ENCODE data around the gene GRWD1.
A peak's percentile ranks its signal among the peaks of the same experiment; 100 is the strongest.
"Not testable (repeated sequence)": the region's sequence is repeated elsewhere in the genome, so short reads cannot be mapped to it uniquely, and the experiment has no call there.

Gene GRWD1

GRCh38 chr19:48480183-48480557, 34.4 kb downstream of the GRWD1 start:
- DNase-seq (ENCODE audit: low spot score) = no peak

- DNase-seq (ENCODE audit: low spot score) = no peak
These were observed 35.0 kb downstream of the GRWD1 start for GRCh38 chr19:48480558-48481500.

GRCh38 chr19:48481846-48482639, 36.3 kb downstream of the GRWD1 start:
- no peak for DNase-seq (ENCODE audit: low spot score)

GRCh38 chr19:48483301-48483700, 37.5 kb downstream of the GRWD1 start:
- no peak for DNase-seq (ENCODE audit: low spot score)

- DNase-seq (ENCODE audit: low spot score) = no peak
These were observed 38.6 kb downstream of the GRWD1 start for GRCh38 chr19:48484247-48484893.

GRCh38 chr19:48484931-48485612, 39.3 kb downstream of the GRWD1 start:
- no peak for DNase-seq (ENCODE audit: low spot score)

- not testable (repeated sequence) for DNase-seq (ENCODE audit: low spot score)
These were observed 40.9 kb downstream of the GRWD1 start for GRCh38 chr19:48486706-48487105.

- no peak for DNase-seq (ENCODE audit: low spot score)
These were observed 41.8 kb downstream of the GRWD1 start for GRCh38 chr19:48487544-48487943.

- no peak for DNase-seq (ENCODE audit: low spot score)
These were observed 42.2 kb downstream of the GRWD1 start for GRCh38 chr19:48487948-48488347.

GRCh38 chr19:48488478-48488877, 42.7 kb downstream of the GRWD1 start:
- DNase-seq (ENCODE audit: low spot score) = not testable (repeated sequence)

GRCh38 chr19:48489608-48490216, 43.9 kb downstream of the GRWD1 start:
- peak; percentile 85 for DNase-seq (ENCODE audit: low spot score)

GRCh38 chr19:48490981-48491792, 45.4 kb downstream of the GRWD1 start:
- peak; percentile 71 for DNase-seq (ENCODE audit: low spot score)

GRCh38 chr19:48491793-48492123, 46.0 kb downstream of the GRWD1 start:
- DNase-seq (ENCODE audit: low spot score) = no peak

- peak; percentile 98 for DNase-seq (ENCODE audit: low spot score)
These were observed 47.3 kb downstream of the GRWD1 start for GRCh38 chr19:48492925-48493717.

GRCh38 chr19:48493718-48494401, 48.1 kb downstream of the GRWD1 start:
- no peak for DNase-seq (ENCODE audit: low spot score)

GRCh38 chr19:48495396-48495795, 49.6 kb downstream of the GRWD1 start:
- DNase-seq (ENCODE audit: low spot score) = no peak

- DNase-seq (ENCODE audit: low spot score) = no peak
These were observed 51.4 kb downstream of the GRWD1 start for GRCh38 chr19:48496959-48497727.
